GM19467 (cell line): Measurements from ENCODE around the gene SLX4IP.

Experiments
- ATAC-seq: cut with Tn5 transposase; IDR thresholded peaks from one replicate; pipeline ENCODE4 v1.9.1; 2021; ENCODE audit warnings: mild to moderate bottlenecking, moderate library complexity; ENCODE audit not compliant: unreplicated experiment

SLX4IP gene

DNA sequence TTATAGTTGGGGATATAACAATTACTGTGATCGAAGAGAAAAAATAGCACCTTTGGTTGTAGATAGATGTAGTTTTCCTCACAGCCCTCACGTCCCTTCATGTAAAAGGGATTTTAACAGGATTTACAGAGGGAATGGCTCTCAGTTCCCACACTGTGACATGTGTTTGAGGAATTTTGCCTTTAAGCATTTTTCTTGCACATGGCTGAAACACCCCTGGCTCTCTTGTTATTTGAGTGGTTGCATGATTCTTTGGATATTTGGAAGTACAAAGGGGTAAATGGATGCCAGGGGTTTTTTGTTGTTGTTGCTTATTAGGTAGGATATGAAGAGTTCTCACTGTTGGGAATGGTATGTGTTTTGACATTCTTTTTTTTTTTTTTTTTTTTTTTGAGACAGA is 190.5 kb downstream of the SLX4IP start:
- no peak for ATAC-seq

DNA sequence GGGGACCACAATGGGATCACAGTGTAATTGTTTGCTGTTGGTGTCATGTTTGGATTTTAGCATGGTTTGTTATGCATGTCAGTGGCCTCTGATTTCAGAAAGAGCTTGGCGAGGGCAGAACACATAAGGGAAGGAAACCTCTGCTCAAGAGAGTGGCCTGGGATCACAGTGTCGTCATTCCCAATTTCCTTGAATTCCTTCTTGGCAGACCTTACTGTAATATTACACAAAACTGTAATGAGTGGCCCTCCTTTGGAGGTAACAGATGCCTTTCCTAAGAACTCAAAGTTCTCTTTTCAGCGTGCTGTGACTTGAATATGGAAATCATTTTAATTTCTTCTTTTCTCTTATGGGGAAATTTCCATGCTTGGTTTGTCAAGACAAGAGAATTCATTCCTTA is 191.8 kb downstream of the SLX4IP start:
- no peak for ATAC-seq

DNA sequence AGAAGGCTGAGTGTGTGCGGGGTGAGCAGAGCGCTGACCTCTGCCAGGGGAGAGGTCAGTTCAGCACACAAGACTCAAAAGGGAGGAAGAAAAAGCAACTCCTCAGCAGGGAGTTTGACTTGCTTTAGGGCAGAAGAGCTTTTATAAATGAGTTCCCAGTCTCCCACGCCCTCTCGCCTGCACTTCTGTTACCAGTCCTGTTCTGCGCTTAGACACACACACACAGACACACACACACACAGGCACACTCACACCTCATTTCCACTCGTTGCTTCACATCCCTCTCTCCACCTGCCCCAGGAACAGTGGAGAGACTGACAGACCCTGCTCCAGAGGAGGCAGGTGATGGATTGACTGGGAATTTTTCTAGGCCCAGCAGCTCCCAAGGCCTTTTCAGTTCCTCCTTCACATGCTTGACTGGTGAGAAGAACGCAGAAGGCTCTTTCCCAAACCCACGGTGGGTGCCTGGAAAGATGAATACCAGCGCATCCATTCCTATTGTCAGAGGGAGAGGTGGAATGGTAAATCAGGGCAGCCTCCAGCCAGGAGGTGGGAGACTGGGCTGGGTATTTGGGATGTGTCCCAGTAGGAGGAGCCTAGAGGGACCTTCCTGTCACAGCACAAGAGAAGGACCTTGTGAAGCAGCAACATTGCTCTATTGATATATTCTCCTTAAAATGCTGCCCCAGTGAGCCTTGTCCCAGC is 195.0 kb downstream of the SLX4IP start:
- ATAC-seq: no peak

DNA sequence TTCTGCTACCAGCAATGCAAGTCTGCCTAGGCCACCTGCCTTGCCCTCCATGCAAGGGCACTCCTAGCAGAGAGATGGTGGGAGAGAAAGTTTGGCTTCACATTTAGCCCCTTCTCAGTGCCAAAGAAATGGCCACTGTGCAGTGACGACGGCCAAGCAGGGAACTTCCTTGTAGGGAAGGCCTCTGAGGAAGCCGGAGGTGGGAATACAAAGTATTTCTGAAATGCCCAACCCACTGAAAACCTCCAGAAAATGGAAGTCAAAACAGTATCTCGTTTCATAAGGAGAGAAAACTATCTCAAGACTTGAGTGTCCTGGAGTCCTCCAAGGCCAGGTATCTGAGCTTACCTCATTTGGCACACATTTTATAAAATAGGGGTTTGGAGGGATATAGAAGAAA is 196.0 kb downstream of the SLX4IP start:
- no peak for ATAC-seq

DNA sequence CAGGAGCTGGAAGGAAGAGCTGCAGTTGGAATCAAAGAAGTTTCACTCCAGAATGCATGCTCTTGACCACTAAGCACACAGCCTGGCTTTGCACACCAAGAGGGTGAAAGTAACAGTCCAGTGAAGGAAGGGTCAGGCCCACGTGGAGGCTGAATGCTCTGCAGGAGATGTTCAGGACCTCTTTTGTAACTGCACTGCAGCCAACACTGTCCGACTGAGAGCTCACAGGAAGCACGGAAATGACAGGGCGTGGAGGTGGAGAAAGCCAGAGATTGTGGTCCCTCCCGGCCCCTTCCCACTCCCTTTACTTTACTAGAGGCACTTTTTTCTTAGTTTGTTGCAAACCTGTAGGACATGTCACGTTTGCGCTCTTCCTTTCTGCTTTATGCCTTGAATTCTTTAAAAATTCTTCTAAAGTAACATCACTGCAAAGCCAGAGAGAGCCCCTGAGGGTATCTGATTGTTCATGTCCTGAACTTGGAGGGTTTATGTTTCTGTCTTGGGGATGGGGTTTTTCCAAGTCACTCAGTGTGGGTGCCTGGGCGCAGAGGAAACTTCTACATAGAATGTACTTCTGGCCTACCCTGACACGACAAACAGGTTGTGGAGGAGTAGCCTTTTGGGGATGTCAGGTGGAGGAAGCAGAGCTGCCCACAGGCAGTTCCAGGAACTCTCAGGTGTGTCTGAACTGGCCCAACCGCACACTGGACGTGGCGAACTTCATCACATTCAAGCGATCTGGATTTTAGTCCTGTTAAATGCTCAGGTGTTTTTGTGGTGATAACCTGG is 197.8 kb downstream of the SLX4IP start:
- no peak for ATAC-seq

DNA sequence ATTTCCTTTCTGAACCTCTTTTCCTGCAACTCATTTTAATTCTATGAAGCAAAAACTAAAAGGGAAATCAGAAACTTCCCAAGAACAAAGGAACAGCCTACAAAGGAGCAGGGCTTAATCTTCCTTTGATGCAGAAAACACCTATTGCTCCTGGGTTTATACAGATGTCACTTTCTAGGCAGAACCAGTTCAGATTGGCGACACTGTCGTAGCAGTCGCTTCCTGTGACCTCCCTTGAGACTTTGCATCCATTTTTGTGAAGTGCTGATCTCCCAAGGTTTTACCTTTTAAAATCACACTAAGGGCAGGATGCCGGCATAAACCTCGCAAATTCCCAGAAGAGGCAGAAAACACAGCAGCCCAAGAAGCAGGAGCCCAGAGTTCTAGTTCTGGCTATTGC is 198.6 kb downstream of the SLX4IP start:
- ATAC-seq: no peak

DNA sequence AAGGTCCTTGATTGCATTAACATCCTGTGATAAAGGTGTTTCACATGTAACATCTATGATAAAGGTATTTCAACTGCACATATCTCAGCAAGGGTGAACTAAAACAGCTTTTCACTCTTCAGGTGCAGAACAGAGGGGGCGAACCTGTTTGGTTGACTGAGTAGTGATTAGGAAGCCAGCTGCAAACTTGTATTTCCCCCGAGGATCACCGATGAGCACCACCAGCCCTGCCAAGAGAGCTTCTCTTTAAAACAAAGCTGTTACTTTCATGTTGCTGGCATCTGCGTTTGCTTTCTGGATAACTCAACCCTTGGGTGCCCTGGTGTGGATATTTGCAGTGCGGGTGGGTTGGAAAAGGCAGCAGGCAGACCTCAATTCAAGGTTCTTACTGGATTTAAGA is 199.1 kb downstream of the SLX4IP start:
- ATAC-seq: no peak

DNA sequence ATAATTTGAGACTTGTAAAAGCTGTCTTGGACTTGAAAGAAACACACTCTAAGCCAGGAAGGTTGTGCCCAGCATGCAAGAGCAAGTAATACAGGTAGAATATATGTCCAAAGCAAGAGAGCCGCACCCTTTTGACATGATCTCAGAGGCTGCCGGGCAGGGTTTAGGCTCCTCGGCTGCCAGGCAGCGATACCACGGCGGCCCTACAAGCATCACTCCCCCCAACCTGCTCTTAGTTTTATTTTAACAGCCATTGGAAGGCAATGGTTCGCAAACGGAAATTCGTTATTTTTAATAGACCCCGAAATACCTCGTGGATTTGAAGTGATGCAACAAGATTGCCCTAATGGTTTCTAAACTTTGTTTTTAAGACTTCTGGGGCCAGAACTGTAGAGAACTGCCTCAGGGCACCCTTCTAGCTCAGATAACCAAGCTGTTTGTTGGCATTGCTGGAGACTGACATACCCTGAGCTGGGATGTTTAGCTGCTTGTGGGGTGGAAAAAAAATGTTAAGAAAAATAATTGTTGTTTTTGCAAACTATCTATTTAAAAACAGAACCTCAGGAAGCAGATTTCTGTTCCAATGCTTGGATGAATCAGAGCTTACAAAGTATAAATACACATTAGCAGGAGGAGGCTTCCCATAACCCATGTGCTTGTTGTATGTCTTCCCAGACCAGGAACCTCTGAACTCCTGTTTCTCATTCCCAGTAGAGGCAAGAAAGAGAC is 199.7 kb downstream of the SLX4IP start:
- ATAC-seq: no peak

DNA sequence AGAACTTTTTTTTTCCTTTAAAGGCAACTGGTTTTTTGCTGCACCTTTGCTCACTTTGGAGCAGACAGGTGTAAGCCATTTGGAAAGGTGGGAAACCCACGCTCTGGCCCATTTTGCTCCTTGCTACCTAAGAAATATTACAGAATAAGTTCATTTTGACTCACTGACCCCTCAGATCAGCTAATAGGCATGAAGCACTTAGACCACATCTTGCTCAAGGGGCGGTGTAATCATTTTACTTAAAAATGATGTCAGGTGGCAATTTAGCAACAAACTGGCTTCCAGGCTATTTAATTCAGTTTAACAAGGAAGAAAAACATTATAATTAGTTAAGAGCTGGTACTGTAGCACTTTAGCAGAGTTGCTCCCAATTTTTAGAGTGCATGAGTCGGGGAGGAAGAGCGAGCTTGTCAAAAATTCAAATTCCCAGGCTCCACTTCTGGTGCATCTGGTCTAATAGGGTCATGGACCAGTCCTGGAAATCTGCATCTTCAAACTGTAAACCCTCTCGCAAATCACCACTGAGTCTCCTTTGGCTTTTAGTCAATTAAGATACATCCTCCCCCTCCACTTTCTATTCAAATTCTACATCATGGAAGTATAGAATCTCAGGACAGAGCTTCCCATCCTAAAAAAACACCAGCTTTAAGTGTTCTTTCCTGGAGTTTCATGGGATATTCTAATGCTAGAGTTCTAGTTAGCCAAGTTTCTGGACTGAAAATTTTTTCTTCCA is 200.5 kb downstream of the SLX4IP start:
- ATAC-seq: no peak

DNA sequence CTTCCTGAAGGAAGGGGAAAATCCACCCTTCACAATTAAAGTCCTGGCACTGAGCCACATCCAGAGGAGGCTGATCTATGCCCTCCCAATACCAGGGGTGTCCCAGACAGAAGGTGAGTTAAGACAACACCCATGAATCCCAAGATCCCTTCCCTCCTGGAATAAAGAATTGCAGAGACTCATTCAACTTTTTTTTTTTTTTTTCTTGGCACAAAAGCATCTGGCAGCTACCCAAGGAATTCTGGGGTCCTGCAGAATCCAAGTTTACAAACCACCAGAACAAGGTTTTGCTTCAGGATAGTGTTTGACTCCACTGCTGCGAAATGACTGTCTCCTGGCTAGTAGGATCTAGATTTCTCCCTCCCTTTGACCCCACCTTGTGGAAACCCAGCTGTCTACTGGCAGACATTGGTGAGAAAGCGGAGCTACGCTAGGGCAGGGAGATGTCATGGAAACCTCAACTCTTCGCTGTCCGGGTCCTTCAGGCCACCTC is 201.3 kb downstream of the SLX4IP start:
- no peak for ATAC-seq

DNA sequence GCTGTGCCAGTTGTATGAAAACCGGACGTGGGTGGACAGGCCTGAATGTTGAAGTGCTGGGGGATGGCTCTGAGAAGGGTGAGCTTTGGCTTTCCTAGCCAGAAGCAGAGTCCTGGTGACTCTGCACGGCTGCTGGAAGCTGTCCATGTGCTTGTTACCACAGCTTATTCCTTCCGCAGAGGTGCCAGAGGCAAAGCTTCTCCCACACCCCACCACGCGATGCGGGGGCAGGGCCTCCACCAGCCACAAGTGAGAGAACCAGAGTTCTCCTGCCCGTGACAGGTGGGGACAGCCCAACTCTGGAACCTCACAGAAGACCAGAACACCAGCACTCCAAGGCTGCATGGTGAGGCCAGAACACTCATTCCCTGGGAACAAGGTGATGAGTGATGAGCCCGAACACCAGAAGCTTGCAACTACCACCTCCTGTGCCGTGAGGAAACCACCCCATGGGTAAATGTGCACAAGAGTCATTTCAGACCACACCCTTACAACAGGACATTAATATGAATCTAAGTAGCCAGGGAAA is 202.0 kb downstream of the SLX4IP start:
- ATAC-seq: no peak

DNA sequence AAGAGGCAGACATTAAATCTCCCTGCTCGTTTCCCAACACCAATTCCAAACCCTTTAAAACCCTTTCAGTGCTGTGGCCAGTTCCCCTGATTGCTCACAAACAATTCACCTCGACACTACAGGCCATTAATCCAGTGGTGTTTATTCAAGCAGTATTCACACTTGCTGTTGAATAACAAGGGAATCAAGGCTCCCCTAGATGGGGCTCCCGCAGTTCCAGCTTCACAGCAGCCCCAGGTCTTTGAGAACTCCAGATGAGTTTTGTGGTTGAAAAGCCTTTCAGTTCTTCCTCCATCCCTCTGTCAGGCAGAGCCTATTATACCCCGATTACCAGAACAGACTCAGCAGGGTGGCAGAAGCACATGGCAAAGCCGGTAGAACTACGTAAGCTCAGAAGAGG is 202.5 kb downstream of the SLX4IP start:
- ATAC-seq: no peak

DNA sequence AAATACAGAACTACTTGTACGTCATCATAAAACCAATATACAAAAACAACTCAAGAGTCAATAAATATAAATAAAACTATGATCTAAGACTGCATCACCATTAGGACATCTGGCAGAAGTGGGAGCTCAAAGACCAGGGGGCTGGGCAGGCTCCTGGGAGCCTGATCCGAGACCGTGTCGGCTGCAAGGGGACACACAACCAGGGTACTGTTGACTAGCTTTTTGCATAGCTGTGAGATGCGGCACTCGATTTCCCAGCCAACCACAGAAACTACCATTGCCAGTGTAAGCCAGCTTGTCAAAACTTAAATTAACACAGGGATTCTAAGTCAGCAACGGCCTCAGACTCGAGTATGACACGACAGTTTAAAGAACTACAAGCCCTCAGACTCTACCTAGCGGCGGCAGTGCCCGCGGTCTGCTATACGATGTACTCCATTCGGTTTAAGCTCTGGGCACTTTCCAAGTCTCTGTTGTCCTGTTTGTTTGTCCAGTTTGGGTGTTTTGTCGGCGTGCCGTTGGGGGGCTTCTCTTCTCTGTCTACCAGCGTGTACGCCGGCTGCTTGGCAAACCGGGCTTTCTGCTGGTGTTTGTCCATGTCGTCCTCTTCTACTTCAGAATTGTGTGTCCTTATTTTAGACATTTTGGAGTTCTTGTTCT is 204.1 kb downstream of the SLX4IP start:
- no peak for ATAC-seq

DNA sequence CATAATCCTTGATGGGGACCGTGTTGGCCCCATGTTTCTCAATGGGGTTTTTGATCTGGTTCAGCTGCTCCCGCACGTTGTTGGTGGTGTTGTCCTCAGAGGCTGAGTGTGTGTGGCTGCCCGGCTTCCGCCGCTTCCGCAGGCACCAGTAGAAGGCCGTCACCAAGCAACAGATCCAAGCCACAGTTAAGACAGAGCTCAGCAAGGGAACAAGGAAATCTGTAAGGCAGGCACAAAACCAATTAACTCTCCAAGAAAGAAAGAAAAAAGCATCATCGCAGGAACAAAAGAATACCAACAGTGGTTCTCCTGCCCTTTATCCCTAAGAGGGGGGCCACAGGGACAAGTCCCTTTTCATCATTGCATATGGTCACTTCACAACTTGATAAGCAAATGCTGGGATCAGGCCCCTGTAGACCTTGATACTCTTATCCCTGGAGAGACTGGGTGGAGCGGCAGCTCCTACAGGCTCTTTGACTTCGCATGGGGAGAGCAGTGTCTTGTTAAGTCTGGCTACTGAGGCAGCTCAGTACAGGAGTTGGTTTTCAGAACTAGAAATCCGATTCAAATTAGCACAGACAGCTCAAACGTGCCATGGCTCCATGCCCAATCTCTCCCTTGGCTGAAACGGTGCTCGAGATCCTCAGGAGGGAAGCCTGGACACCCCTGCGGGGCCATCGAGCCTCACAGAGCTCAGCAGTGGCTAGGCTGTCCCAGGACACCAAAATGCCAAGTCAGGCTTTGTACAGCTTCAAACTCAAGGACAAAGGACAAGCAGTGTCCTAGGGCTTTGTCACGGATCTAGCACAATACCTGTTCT is 204.8 kb downstream of the SLX4IP start:
- ATAC-seq: no peak

DNA sequence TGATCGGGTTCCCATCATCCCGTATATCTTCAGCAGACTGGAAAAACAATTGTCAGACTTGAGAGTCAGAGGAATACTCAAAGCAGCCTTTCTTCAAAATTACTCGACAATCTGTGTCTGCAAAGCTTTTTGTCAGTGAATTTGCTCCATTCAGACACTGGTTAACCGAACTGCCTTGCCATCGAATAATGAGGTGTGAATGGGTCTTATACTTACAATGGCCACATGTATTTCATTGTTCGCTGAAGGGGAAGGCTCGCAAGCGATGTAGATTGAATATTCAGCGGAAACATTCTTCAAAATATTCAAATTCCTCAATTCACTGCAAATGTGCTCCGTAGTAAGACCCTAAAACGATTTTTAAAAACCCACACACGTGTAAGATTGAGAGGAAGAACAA is 205.8 kb downstream of the SLX4IP start:
- ATAC-seq: no peak

DNA sequence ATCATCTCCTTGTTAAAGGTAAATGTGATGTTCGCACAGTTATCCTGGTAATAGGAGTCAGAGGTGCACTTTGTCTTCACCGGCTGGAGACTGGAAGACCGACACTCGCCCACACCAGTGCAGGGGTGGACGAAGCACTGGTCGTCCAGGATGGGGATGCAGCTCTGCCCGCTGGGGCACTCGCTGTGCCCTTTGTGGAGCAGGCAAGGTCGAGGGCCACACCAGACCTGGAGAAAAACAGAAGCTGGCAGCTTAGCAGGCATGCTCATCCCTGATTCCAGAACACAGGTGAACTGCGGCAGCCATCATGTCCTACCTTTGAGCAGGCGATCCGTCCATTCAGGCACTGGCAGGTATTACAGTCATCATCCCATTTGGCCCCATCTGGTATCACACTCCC is 206.4 kb downstream of the SLX4IP start:
- ATAC-seq: no peak

DNA sequence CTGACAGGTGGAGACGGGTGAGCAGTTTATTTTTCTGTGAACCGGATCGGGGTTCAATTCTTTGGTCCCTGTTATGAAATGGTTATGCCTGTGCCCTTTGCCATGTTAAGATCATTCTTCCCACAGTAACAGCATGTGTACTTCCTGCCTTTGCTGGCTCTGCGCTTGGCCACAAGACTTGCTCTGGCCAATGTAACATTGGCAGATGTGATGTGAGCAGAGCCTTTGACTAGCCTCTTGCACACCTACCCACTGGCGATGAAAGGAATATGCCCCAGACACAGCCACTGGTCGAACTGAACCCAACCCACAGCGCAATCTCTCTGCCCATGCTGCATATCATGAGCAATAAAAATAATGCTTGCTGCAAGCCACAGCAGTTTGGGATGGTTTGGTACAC is 206.8 kb downstream of the SLX4IP start:
- ATAC-seq: no peak

DNA sequence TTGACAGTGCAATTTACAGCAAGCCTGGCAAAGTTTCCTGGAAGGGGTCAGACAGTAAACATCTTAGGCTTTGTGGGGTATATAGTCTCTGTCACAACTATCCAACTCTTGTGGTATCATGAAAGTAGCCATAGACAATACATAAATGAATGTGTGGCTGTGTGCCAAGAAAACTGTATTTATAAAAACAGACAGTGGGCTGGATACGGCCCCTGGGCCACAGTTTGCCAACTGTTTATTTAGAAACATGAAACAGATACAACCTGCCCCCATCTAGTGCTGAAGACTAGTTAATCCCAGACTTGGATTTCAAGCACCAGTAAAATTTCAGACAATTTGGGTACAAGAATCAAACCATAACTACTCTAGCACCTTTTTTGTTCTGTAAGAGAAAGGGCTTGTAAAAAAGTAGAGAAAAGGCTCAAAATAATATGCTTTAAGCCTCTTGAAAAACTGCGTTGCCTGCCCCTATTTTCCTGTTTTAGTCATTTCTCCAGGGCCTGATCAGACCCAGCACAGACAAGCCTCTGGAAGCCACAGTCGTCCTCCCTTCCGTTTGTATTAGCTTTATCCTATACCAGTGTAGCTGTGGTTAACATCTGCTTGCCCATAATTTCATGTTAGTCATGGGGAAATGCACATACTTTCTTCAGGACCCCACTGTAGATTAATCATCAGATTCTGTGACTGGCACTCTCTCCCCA is 207.9 kb downstream of the SLX4IP start:
- ATAC-seq: no peak

DNA sequence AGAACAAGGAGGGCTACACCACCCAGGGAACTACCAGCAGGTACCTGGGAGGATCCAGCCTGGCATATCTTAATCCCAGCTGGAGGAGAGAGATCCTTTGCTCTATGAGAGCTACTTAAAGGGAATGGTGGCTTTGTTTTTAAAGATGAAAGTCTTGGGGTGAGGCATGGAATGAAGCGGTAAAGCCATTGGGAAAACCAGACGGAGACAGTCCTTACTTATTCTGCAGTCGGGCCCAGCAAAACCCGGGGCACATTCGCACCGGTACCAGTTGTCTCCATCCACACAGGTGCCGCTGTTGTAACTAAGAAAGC is 208.4 kb downstream of the SLX4IP start:
- ATAC-seq: no peak
